Activated naive CD8-positive, alpha-beta T cell treated with anti-CD3 and anti-CD28 coated beads, Interleukin-2, amount 50 U/mL, for 24 hours (primary cell): Measurements from ENCODE around the gene SHC2.
"Not testable (repeated sequence)": the region's sequence is repeated elsewhere in the genome, so short reads cannot be mapped to it uniquely, and the experiment has no call there.

Experiments used
- ATAC-seq: fragments of 150-1000 bp; cut with Tn5 transposase; one replicate; pipeline ENCODE4 v1.10.0; 2021
- DNase-seq: peaks from one replicate; pipeline ENCODE4 v3.0.0; 2021
- H3K27ac Mint-ChIP-seq: one replicate; pipeline ENCODE4 v1.8.0; 2021; ENCODE audit warnings: mild to moderate bottlenecking, mixed read lengths
- H3K27me3 Mint-ChIP-seq: one replicate; pipeline ENCODE4 v1.8.0; 2021; ENCODE audit warnings: mixed read lengths
- H3K36me3 Mint-ChIP-seq: one replicate; pipeline ENCODE4 v1.8.0; 2021; ENCODE audit warnings: low read depth, mixed read lengths
- H3K4me1 Mint-ChIP-seq: one replicate; pipeline ENCODE4 v1.8.0; 2021; ENCODE audit warnings: mixed read lengths
- H3K4me3 Mint-ChIP-seq: one replicate; pipeline ENCODE4 v1.8.0; 2021; ENCODE audit warnings: mild to moderate bottlenecking, moderate library complexity, mixed read lengths
- H3K9me3 Mint-ChIP-seq: one replicate; pipeline ENCODE4 v1.8.0; 2021; ENCODE audit warnings: mixed read lengths

The SHC2 gene

DNA sequence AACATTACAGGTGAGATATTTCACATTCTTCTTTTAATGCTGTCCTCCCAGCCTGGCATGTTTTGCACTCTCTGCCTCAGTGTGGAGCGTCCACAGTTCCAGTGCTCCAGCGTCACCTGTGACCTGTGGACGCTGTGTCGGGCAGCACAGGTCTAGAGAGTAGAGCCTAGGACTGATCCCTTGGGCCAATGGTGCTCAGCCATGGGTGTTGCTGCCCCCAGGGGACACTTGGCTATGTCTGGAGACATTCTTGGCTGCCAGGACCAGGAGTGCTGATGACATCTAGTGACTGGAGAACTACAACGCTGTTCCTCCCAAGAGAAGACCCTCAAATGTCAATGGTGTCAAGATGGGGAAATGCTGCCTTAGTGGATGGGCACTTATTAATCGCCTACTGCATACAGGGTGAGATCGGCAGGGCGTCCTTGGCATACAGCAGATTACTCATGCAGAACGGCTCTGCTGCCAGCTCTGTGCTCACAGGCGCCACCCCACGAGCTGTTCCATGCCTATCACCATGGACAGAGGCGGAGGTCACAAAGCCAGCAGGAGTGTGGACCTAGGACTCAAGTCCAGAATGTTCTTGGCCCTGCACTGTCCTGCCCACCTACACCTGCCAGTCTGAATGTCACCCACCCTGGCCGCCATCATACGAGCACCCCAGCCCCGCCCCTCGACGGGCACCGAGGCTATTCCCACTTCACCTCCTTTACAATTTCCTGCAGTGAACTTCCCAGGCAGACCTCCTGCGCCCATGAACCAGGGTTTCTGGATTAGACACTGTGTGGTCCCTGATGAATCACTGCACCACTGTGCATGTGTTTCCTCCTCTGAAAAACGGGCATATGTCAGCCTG is 21.6 kb upstream of the SHC2 start:
- H3K4me3 Mint-ChIP-seq: no peak overlapping the region
- peak overlapping the region; percentile 59 for H3K27ac Mint-ChIP-seq
- ATAC-seq (no peak), DNase-seq (no peak)
- H3K36me3 Mint-ChIP-seq: peaks cover 13% of the 10 kb centered on the region
- peaks cover 38% of the 10 kb centered on the region for H3K27me3 Mint-ChIP-seq
- peaks cover 23% of the 10 kb centered on the region for H3K9me3 Mint-ChIP-seq
- peaks cover 16% of the 10 kb centered on the region for H3K4me1 Mint-ChIP-seq

- not testable (repeated sequence) for DNase-seq, ATAC-seq
- Mint-ChIP-seq H3K4me3 (peak overlapping the region; percentile 65), H3K27ac (peak overlapping the region; percentile 92), H3K4me1 (peaks cover 16% of the 10 kb centered on the region), H3K36me3 (peaks cover 13% of the 10 kb centered on the region), H3K27me3 (peaks cover 35% of the 10 kb centered on the region), H3K9me3 (peaks cover 23% of the 10 kb centered on the region)
Measured at GRCh38 chr19:481100-481499, 20.3 kb upstream of the SHC2 start.

GRCh38 chr19:480016-480855 is 19.4 kb upstream of the SHC2 start:
- DNase-seq (peak; percentile 60), ATAC-seq (no peak)
- peak overlapping the region; percentile 92 for H3K27ac Mint-ChIP-seq
- H3K4me3 Mint-ChIP-seq: peak overlapping the region; percentile 65
- H3K4me1 Mint-ChIP-seq: peaks cover 16% of the 10 kb centered on the region
- H3K9me3 Mint-ChIP-seq: peaks cover 23% of the 10 kb centered on the region
- peaks cover 13% of the 10 kb centered on the region for H3K36me3 Mint-ChIP-seq
- H3K27me3 Mint-ChIP-seq: peaks cover 28% of the 10 kb centered on the region

GRCh38 chr19:478976-479375 is 18.1 kb upstream of the SHC2 start:
- H3K4me1 Mint-ChIP-seq: peaks cover 16% of the 10 kb centered on the region
- ATAC-seq: no peak
- DNase-seq: no peak
- peaks cover 13% of the 10 kb centered on the region for H3K36me3 Mint-ChIP-seq
- no peak overlapping the region for H3K27ac Mint-ChIP-seq
- H3K4me3 Mint-ChIP-seq: no peak overlapping the region
- peaks cover 23% of the 10 kb centered on the region for H3K9me3 Mint-ChIP-seq
- peaks cover 17% of the 10 kb centered on the region for H3K27me3 Mint-ChIP-seq

DNA sequence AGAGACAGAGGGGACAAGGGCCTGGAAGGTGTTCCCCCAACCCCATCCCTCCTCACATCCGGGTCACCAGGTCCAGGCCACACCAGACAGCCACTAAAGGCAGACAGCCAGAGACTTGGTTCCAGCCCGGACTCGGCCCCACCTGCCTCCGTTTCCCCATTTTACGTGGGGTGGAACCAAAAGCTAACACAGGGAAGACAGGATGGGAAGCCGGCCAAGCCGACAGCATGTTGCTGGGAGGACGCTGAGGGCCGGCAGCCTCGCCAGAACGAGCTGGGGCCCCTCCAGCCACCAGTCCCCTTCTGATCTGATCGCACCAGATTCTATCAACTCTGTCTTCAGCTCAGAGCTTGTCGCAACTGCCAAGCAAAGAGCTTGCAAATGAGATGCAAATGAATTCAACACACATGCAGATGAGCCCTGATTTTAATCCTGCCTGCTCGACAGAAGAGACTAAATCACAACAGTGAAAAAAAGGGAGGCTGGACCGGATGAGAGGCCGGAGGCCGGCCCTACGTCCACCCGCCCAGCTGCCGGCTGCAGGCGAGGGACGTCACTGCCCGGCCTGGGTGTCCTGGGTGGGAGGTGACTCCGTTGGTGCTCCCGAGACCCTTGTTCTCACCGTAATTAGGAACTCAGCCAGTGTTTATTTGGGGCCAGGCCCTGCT is 17.5 kb upstream of the SHC2 start:
- peaks cover 17% of the 10 kb centered on the region for H3K27me3 Mint-ChIP-seq
- peaks cover 23% of the 10 kb centered on the region for H3K9me3 Mint-ChIP-seq
- H3K4me1 Mint-ChIP-seq: peaks cover 16% of the 10 kb centered on the region
- no peak overlapping the region for H3K27ac Mint-ChIP-seq
- DNase-seq (no peak), ATAC-seq (no peak)
- peaks cover 13% of the 10 kb centered on the region for H3K36me3 Mint-ChIP-seq
- H3K4me3 Mint-ChIP-seq: no peak overlapping the region

GRCh38 chr19:475360-475759 is 14.5 kb upstream of the SHC2 start:
- Mint-ChIP-seq H3K4me1 (peaks cover 6% of the 10 kb centered on the region), H3K9me3 (peaks cover 7% of the 10 kb centered on the region)
- no peak for ATAC-seq

DNA sequence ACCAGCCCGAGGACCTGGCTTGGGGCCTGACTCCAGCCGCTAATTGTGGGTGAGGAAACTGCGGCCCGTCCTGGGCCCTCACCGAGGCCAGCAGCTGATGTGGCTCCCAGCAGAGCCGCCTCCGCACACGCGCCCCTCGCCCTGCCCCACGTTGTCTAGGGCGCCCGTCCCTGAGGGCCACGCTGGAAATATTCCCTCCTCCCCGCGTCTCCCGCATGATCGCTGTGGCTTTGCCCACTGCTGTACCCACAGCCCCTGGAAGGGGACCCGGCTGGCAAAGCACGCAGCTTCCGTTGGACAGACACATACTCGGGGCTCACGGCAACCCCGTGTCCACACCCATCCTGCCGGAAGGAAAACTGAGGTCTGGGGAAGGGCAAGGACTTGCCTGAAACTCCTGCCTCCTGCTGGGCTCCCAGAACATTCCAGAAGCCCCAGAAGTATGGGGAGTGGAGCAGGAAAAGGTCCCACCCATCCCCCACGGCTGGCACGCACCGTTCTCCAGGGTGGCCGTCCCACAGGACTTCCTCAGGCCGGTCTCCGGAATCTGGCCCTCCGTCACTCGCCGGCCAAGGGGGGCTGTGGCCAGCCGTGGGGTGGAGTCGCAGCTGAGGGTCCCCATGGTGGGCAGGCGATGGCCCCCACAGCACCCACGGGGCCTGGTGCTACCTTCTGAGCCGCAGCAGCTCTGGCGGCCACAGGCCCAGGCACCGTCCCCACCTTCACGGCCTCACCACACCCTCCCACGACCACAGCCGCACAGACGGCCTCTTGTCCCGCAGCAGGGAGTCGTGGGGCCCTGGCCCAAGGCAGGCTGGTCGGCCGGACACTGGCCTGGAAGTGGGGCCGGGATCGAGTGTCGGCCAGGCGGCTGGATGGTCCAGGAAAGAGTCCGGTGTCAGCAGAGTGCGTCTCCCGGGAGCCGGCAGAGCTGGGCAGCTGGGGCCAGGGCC is 13.6 kb upstream of the SHC2 start:
- no peak for ATAC-seq
- H3K4me3 Mint-ChIP-seq: no peak overlapping the region

More at GRCh38 chr19:475360-475759, 14.5 kb upstream of the SHC2 start:
- peaks cover 6% of the 10 kb centered on the region for H3K27me3 Mint-ChIP-seq
- DNase-seq: no peak
- peaks cover 5% of the 10 kb centered on the region for H3K36me3 Mint-ChIP-seq
- H3K27ac Mint-ChIP-seq: no peak overlapping the region
- no peak overlapping the region for H3K4me3 Mint-ChIP-seq

GRCh38 chr19:472005-472858 is 11.4 kb upstream of the SHC2 start:
- DNase-seq: no peak
- no peak for ATAC-seq
- H3K4me1 Mint-ChIP-seq: no peaks in the 10 kb centered on the region
- no peak overlapping the region for H3K4me3 Mint-ChIP-seq
- H3K27ac Mint-ChIP-seq: no peak overlapping the region
- H3K36me3 Mint-ChIP-seq: no peaks in the 10 kb centered on the region
- no peaks in the 10 kb centered on the region for H3K9me3 Mint-ChIP-seq
- no peaks in the 10 kb centered on the region for H3K27me3 Mint-ChIP-seq

More for the DNA sequence above, 13.6 kb upstream of the SHC2 start:
- no peaks in the 10 kb centered on the region for H3K4me1 Mint-ChIP-seq
- H3K27ac Mint-ChIP-seq: no peak overlapping the region
- H3K27me3 Mint-ChIP-seq: peaks cover 2% of the 10 kb centered on the region
- H3K36me3 Mint-ChIP-seq: no peaks in the 10 kb centered on the region
- H3K9me3 Mint-ChIP-seq: no peaks in the 10 kb centered on the region
- DNase-seq: no peak

GRCh38 chr19:470701-471100 is 9.9 kb upstream of the SHC2 start:
- Mint-ChIP-seq H3K36me3 (no peaks in the 10 kb centered on the region), H3K9me3 (no peaks in the 10 kb centered on the region), H3K4me1 (no peaks in the 10 kb centered on the region), H3K4me3 (no peak overlapping the region), H3K27me3 (no peaks in the 10 kb centered on the region), H3K27ac (no peak overlapping the region)
- no peak for ATAC-seq
- no peak for DNase-seq

DNA sequence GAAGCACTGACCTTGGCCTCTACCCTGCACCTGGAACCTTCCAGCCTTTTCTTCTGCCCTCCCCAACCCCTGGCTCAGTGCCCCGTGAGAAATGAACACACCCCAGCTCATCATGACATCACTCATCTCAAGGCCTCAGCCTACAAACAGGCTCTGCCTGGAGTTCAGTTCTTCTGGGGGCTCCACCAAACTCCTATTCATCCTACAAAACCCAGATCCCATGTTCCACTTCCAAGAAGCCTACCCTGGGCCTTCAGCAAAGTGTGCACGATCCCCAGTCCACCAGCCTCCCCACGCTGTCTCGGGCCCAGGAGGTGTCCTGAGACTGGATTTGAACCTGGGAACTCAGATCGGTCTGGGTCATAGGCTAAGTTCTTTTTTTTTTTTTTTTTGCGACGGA is 9.0 kb upstream of the SHC2 start:
- H3K36me3 Mint-ChIP-seq: no peaks in the 10 kb centered on the region
- no peak overlapping the region for H3K27ac Mint-ChIP-seq
- no peaks in the 10 kb centered on the region for H3K9me3 Mint-ChIP-seq
- no peaks in the 10 kb centered on the region for H3K4me1 Mint-ChIP-seq
- ATAC-seq (no peak), DNase-seq (no peak)
- no peak overlapping the region for H3K4me3 Mint-ChIP-seq
- no peaks in the 10 kb centered on the region for H3K27me3 Mint-ChIP-seq

GRCh38 chr19:468587-469256 is 7.9 kb upstream of the SHC2 start:
- Mint-ChIP-seq H3K36me3 (no peaks in the 10 kb centered on the region), H3K9me3 (peaks cover 4% of the 10 kb centered on the region), H3K27ac (no peak overlapping the region)

DNA sequence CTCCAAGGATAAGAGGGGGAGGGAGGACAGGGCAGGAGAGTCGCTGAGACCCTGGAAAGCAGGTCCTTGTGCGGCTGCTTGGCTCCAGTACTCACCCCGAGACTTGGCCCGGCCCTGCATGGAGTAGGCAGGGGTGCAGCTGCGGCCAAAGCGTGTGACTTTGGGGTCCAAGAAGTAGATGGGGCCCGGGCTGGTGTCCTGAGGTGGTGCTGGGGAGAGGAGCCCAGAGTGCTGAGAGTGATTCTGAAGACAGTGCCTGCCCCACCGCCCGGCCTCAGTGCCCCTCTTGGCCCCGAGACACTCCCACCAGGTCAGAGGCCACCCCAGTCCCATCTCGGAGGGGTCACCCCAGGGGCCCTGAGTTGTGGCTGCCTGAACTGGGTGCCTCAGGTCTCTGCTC is 6.7 kb upstream of the SHC2 start:
- no peaks in the 10 kb centered on the region for H3K36me3 Mint-ChIP-seq
- ATAC-seq (no peak), DNase-seq (no peak)
- H3K4me3 Mint-ChIP-seq: no peak overlapping the region
- peaks cover 4% of the 10 kb centered on the region for H3K9me3 Mint-ChIP-seq
- peaks cover 3% of the 10 kb centered on the region for H3K27me3 Mint-ChIP-seq
- no peak overlapping the region for H3K27ac Mint-ChIP-seq
- no peaks in the 10 kb centered on the region for H3K4me1 Mint-ChIP-seq

More at GRCh38 chr19:468587-469256, 7.9 kb upstream of the SHC2 start:
- H3K4me3 Mint-ChIP-seq: no peak overlapping the region
- no peaks in the 10 kb centered on the region for H3K4me1 Mint-ChIP-seq
- ATAC-seq (no peak), DNase-seq (no peak)
- no peaks in the 10 kb centered on the region for H3K27me3 Mint-ChIP-seq
